H1 (cell line): ENCODE measurements around the gene RASGEF1C. TPM values are rescaled to one million over a fixed set of nuclear protein-coding genes. Genes with fewer than 3 reads are reported as not detected.

Source experiments
- CTCF ChIA-PET: fragments of 300-600 bp; sonication (Branson Sonifier 250); formaldehyde crosslinking; loops from one replicate; lab custom pipeline; 2021; ENCODE audit not compliant: partially characterized antibody; lab: Charles Lee
- POLR2A ChIA-PET: fragments of 300-600 bp; sonication (Branson Sonifier 250); formaldehyde crosslinking; loops from one replicate; lab custom pipeline; 2021; ENCODE audit warnings: inconsistent platforms; ENCODE audit not compliant: partially characterized antibody; lab: Charles Lee
- DNase-seq, 2 experiments: peaks; one replicate each; pipeline versions ENCODE4 v3.0.0 to v3.0.0-alpha.2; 2010 to 2022; ENCODE audit warnings: low spot score in 2 of 2, low read depth in 1 of 2, mixed read lengths in 1 of 2
- FAIRE-seq: peaks from 2 replicates; lab custom pipeline; 2011; peaks lifted over from hg19 to GRCh38; lab: Jason Lieb, UNC
- H2AFZ ChIP-seq: 2 replicates; pipeline ENCODE4 v1.8.1; 2012; ENCODE audit warnings: low read length, inconsistent platforms
- H2AK5ac ChIP-seq: 2 replicates; pipeline ENCODE4 v1.6.1; 2013; ENCODE audit warnings: low read depth, low read length
- H2BK120ac ChIP-seq: replicated peaks from 2 replicates; pipeline ENCODE3; 2013; ENCODE audit warnings: low read depth, low read length, inconsistent platforms
- H2BK12ac ChIP-seq: 2 replicates; pipeline ENCODE4 v1.6.1; 2013; ENCODE audit warnings: low read depth, low read length
- H2BK15ac ChIP-seq: 2 replicates; pipeline ENCODE4 v1.6.1; 2013; ENCODE audit warnings: low read length
- H2BK20ac ChIP-seq: 2 replicates; pipeline ENCODE4 v1.6.1; 2013; ENCODE audit warnings: low read length
- H2BK5ac ChIP-seq: 2 replicates; pipeline ENCODE4 v1.6.1; 2013; ENCODE audit warnings: low read depth, low read length
- H3K14ac ChIP-seq: 2 replicates; pipeline ENCODE4 v1.6.1; 2013; ENCODE audit warnings: inconsistent platforms; ENCODE audit not compliant: insufficient read length
- H3K18ac ChIP-seq: 2 replicates; pipeline ENCODE4 v1.6.1; 2013; ENCODE audit warnings: low read length; ENCODE audit errors: extremely low read depth
- H3K23ac ChIP-seq: 2 replicates; pipeline ENCODE4 v1.6.1; 2013; ENCODE audit warnings: inconsistent platforms; ENCODE audit not compliant: insufficient read length
- H3K23me2 ChIP-seq: 2 replicates; pipeline ENCODE4 v1.6.1; 2013; ENCODE audit warnings: low read depth, low read length
- H3K27ac ChIP-seq: 2 replicates; pipeline ENCODE4 v1.6.1; 2011; ENCODE audit warnings: low read depth, low read length, inconsistent platforms
- H3K27me3 ChIP-seq, 4 experiments: replicated peaks in 1 of 4; 1 replicate in 1 of 4; 2 replicates in 3 of 4; pipeline versions ENCODE4 v1.6.1 to v1.8.1; 2011 to 2013; ENCODE audit warnings: low read length in 3 of 4, mild to moderate bottlenecking in 3 of 4, inconsistent platforms in 2 of 4, mixed read lengths in 2 of 4, moderate library complexity in 1 of 4; ENCODE audit not compliant: control insufficient read depth in 3 of 4, insufficient read depth in 3 of 4; ENCODE audit errors: extremely low read depth in 1 of 4
- H3K36me3 ChIP-seq, 4 experiments: 2 replicates each; pipeline versions ENCODE4 v1.6.1 to v1.8.1; 2011 to 2013; ENCODE audit warnings: mild to moderate bottlenecking in 4 of 4, low read length in 3 of 4, moderate library complexity in 2 of 4, control low read depth in 1 of 4, inconsistent platforms in 1 of 4; ENCODE audit not compliant: insufficient read depth in 4 of 4, control insufficient read depth in 2 of 4
- H3K4ac ChIP-seq: replicated peaks from 2 replicates; pipeline ENCODE3; 2013; ENCODE audit warnings: low read length, low read depth, mixed read lengths, inconsistent platforms; ENCODE audit not compliant: insufficient read length
- H3K4me1 ChIP-seq, 4 experiments: replicated peaks in 1 of 4; 1 replicate in 1 of 4; 2 replicates in 3 of 4; pipeline versions ENCODE4 v1.6.1 to v1.8.1; 2011 to 2013; ENCODE audit warnings: low read length in 3 of 4, inconsistent platforms in 2 of 4, mixed read lengths in 1 of 4; ENCODE audit not compliant: insufficient read depth in 4 of 4, control insufficient read depth in 3 of 4
- H3K4me2 ChIP-seq, 2 experiments: 2 replicates each; pipeline versions ENCODE4 v1.6.1 to v1.8.1; 2011 to 2013; ENCODE audit warnings: low read depth in 2 of 2, low read length in 2 of 2, control low read depth in 1 of 2, inconsistent platforms in 1 of 2, mild to moderate bottlenecking in 1 of 2; ENCODE audit not compliant: insufficient read depth in 1 of 2
- H3K4me3 ChIP-seq, 4 experiments: fragments of 200-600, 300-600 bp in 1 of 4; sonication (generic), shearing (Covaris generic), sonication (Bioruptor Twin) in 1 of 4; 2 replicates each; pipeline versions ENCODE4 v1.5.1 to v1.8.1; 2011 to 2016; ENCODE audit warnings: low read length in 4 of 4, low read depth in 3 of 4, control low read depth in 2 of 4, inconsistent platforms in 2 of 4, mild to moderate bottlenecking in 2 of 4, mixed read lengths in 1 of 4, moderate library complexity in 1 of 4; ENCODE audit not compliant: insufficient read depth in 2 of 4; ENCODE audit errors: extremely low read depth in 1 of 4
- H3K56ac ChIP-seq: replicated peaks from 2 replicates; pipeline ENCODE3; 2013; ENCODE audit warnings: low read depth, mild to moderate bottlenecking, mixed read lengths, low read length, inconsistent platforms; ENCODE audit not compliant: insufficient read length
- H3K79me1 ChIP-seq: 2 replicates; pipeline ENCODE4 v1.6.1; 2013; ENCODE audit warnings: low read depth, low read length, control low read depth
- H3K79me2 ChIP-seq, 2 experiments: 2 replicates each; pipeline versions ENCODE4 v1.6.1 to v1.8.1; 2012 to 2013; ENCODE audit warnings: low read length in 2 of 2, mild to moderate bottlenecking in 2 of 2, inconsistent platforms in 1 of 2; ENCODE audit not compliant: insufficient read depth in 2 of 2, control insufficient read depth in 1 of 2
- H3K9ac ChIP-seq, 4 experiments: replicated peaks in 1 of 4; 1 replicate in 1 of 4; 2 replicates in 3 of 4; pipeline versions ENCODE4 v1.6.1 to v1.8.1; 2011 to 2013; ENCODE audit warnings: low read depth in 3 of 4, low read length in 3 of 4, control low read depth in 2 of 4, mild to moderate bottlenecking in 2 of 4, moderate library complexity in 2 of 4, inconsistent platforms in 1 of 4; ENCODE audit errors: extremely low read depth in 1 of 4
- H3K9me3 ChIP-seq, 2 experiments: 2 replicates each; pipeline versions ENCODE4 v1.6.1 to v1.8.1; 2012 to 2013; ENCODE audit warnings: mild to moderate bottlenecking in 2 of 2, moderate library complexity in 2 of 2, control low read depth in 1 of 2, inconsistent platforms in 1 of 2, low read depth in 1 of 2, low read length in 1 of 2, mixed read lengths in 1 of 2; ENCODE audit not compliant: insufficient read depth in 2 of 2
- H4K20me1 ChIP-seq, 2 experiments: replicated peaks in 1 of 2; 2 replicates each; pipeline versions ENCODE3 to v1.8.1; 2011 to 2013; ENCODE audit warnings: inconsistent platforms in 2 of 2, low read length in 2 of 2, mild to moderate bottlenecking in 1 of 2; ENCODE audit not compliant: insufficient read depth in 2 of 2, control insufficient read depth in 1 of 2
- H4K5ac ChIP-seq: 2 replicates; pipeline ENCODE4 v1.6.1; 2013; ENCODE audit warnings: low read length, low read depth, mixed read lengths, inconsistent platforms; ENCODE audit not compliant: insufficient read length
- H4K8ac ChIP-seq: 2 replicates; pipeline ENCODE4 v1.8.0; 2013; ENCODE audit warnings: mild to moderate bottlenecking, moderate library complexity, low read length, inconsistent platforms; ENCODE audit not compliant: insufficient read depth; ENCODE audit errors: extremely low read depth
- H4K91ac ChIP-seq: replicated peaks from 2 replicates; pipeline ENCODE3; 2013; ENCODE audit warnings: low read length, mixed read lengths, inconsistent platforms; ENCODE audit not compliant: insufficient read length
- CTBP2 ChIP-seq: IDR thresholded peaks from 2 replicates; pipeline ENCODE4 v1.7.0; 2011; ENCODE audit warnings: borderline replicate concordance, mild to moderate bottlenecking, moderate library complexity, mixed read lengths, low read length; ENCODE audit not compliant: insufficient read depth, insufficient read length
- GTF2F1 ChIP-seq: IDR thresholded peaks from 2 replicates; pipeline ENCODE4 v1.6.1; 2012; ENCODE audit warnings: low read depth, low read length, improper control_type of control experiment, borderline replicate concordance
- KDM1A ChIP-seq: fragments of 200-600, 300-600 bp; sonication (generic); IDR thresholded peaks from 2 replicates; pipeline ENCODE4 v1.7.1; 2016; ENCODE audit warnings: mild to moderate bottlenecking, low read length, borderline replicate concordance
- KDM4A ChIP-seq: IDR thresholded peaks from one replicate; pipeline ENCODE4 v1.7.1; 2012; ENCODE audit warnings: low read depth, mild to moderate bottlenecking, moderate library complexity, low read length, inconsistent platforms; ENCODE audit not compliant: severe bottlenecking
- MAFK ChIP-seq: IDR thresholded peaks from 2 replicates; pipeline ENCODE4 v1.6.1; 2012; ENCODE audit warnings: low read depth, mild to moderate bottlenecking, improper control_type of control experiment, low read length
- POLR2AphosphoS5 ChIP-seq: IDR thresholded peaks from 2 replicates; pipeline ENCODE4 v1.6.1; 2011; ENCODE audit warnings: low read depth, low read length
- POU5F1 ChIP-seq: IDR thresholded peaks from 2 replicates; pipeline ENCODE4 v1.6.1; 2011; ENCODE audit warnings: low read depth, mild to moderate bottlenecking, low read length, moderate library complexity
- SRF ChIP-seq: IDR thresholded peaks from 2 replicates; pipeline ENCODE4 v1.6.1; 2011; ENCODE audit warnings: mild to moderate bottlenecking, low read depth, low read length, moderate library complexity
- TAF1 ChIP-seq: IDR thresholded peaks from 2 replicates; pipeline ENCODE4 v1.6.1; 2011; ENCODE audit warnings: mild to moderate bottlenecking, low read depth, low read length
- TBP ChIP-seq: IDR thresholded peaks from 2 replicates; pipeline ENCODE4 v1.6.1; 2011; ENCODE audit warnings: low read depth, low read length, improper control_type of control experiment
- TCF12 ChIP-seq: IDR thresholded peaks from 2 replicates; pipeline ENCODE4 v1.6.1; 2011; ENCODE audit warnings: low read depth, mild to moderate bottlenecking, low read length
- WGBS, 2 experiments: shearing (Covaris generic) in 1 of 2; methylation state at CpG; one replicate each; pipeline versions ENCODE4 v1.1.6 to v1.1.7; 2013 to 2015; ENCODE audit warnings: low lambda C conversion rate in 2 of 2, mixed read lengths in 2 of 2, inconsistent platforms in 1 of 2, low coverage in 1 of 2, missing lambda C conversion rate in 1 of 2; ENCODE audit not compliant: insufficient replicate concordance in 2 of 2, insufficient coverage in 1 of 2, insufficient read length in 1 of 2; ENCODE audit errors: extremely low coverage in 1 of 2, missing lambda C conversion rate in 1 of 2; 5-methylcytosine and 5-hydroxymethylcytosine counted together
- polyA plus RNA-seq, 7 experiments: library from polyadenylated mRNA; depleted of rRNA in 3 of 7; stranded (reverse) in 5 of 7; unstranded in 2 of 7; fragments of >200 nt in 5 of 7; fragments of 200-250 nt in 2 of 7; gene quantifications; 1 replicate in 5 of 7; 2 replicates in 1 of 7; 4 replicates in 1 of 7; pipeline versions ENCODE4 v1.2.1 to v1.2.3, GENCODE V29; 2011 to 2013; ENCODE audit warnings: missing spikeins in 2 of 7, mixed read lengths in 2 of 7
- total RNA-seq: library from RNA; stranded (reverse); fragmentation: NEBNext Ultra II Directional; extraction: Animal tissue kit (Norgen Biotek cat#: 25700); gene quantifications from 2 replicates; pipeline ENCODE4 v1.2.1, GENCODE V29; 2021
- TF ChIP-seq, protein P1 (sequence below): IDR thresholded peaks from 2 replicates; pipeline ENCODE4 v1.6.1; 2011; ENCODE audit warnings: low read depth, mild to moderate bottlenecking, low read length; ENCODE audit not compliant: insufficient read depth

RASGEF1C gene
- total and polyA plus RNA-seq, 2 of the 8 experiments (the other 6 are each of a cell fraction or from before 2014, with no cell fraction given), result 0.26 to 0.61 TPM

DNA sequence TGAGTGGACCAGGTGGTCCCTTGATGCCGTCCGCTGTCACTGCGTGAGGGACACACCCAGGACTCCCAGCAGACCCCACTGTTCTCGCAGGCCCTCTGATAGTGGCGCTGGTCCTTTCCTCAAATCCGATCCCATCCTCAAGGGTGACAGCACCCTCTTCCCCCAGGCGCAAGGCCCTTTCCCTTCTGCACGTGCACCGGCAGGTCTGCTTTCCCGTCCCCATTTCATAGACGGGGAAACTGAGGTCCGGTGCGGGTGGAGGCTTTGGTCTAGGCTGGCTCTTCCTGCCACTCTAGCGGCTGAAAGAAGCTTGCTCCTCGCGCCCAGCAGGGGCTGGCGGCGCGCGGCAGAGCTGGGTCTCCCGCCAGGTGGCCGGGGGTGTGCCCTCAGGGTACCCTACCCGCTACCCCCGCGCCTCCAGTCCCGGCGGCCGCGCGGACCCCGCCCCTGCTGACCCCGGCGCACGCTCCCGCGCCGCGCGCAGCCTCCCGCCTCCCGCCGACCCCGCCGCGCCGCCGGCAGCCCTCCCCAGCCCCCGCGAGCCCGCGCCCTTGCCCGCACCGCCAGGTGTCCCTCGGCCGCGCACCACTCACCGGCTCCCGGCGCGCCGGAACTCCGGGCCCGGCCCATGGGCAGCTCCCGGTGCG, 453 bp downstream of the RASGEF1C start:
- Histone ChIP-seq H3K4me2 (peak overlapping the region; percentile 47 to 71), H3K4me1 (peaks cover 0 to 8% (median 4%) of the 10 kb centered on the region in 4 experiments; a peak in 4 of 7 replicates), H3K79me2 (no peaks in the 10 kb centered on the region), H3K4ac (no peak overlapping the region), H3K23ac (no peak overlapping the region), H4K5ac (no peak overlapping the region), H3K23me2 (peaks cover 6% of the 10 kb centered on the region; the same call in 1 of the 2 replicates), H2AK5ac (no peak overlapping the region), H3K27me3 (peaks cover 8 to 31% (median 21%) of the 10 kb centered on the region in 4 experiments; a peak in 6 of 7 replicates), H2BK5ac (no peak overlapping the region), H3K18ac (no peak overlapping the region; the same call in 1 of the 2 replicates), H2BK20ac (no peak overlapping the region), H3K9ac (no peak overlapping the region), H3K14ac (no peak overlapping the region), H3K27ac (no peak overlapping the region), H3K56ac (no peak overlapping the region), H3K36me3 (no peaks in the 10 kb centered on the region), H2BK120ac (no peak overlapping the region), H4K8ac (no peak overlapping the region), H2BK12ac (0 out of 2 replicates have a peak overlapping the region, but pooled peaks have one; percentile 33), H3K9me3 (no peaks in the 10 kb centered on the region), H4K20me1 (peaks cover 0 to 9% of the 10 kb centered on the region in 2 experiments), H3K79me1 (no peaks in the 10 kb centered on the region), H2AFZ (peak overlapping the region; percentile 44; the same call in 1 of the 2 replicates), H2BK15ac (no peak overlapping the region), H4K91ac (no peak overlapping the region), H3K4me3 (peak overlapping the region in 3 of 4 experiments; percentile 30 to 57 (median 36); a peak in 6 of 8 replicates)
- no peak for FAIRE-seq
- CTCF ChIA-PET, result interaction anchor here (0.8 to 6.5 kb wide), 13 partner anchors 11 to 263 kb away, joined by 3 to 61 read pairs (median 3); no protein-coding TSS in a partner anchor
- DNase-seq, result peak in 1 of 2 experiments; percentile 67
- POLR2A ChIA-PET, result no interaction called here
- 25% methylated on average over 16 of the region's 65 CpGs; no CpG with 5 or more reads in 1 of the 2 experiments for whole genome bisulfite sequencing, 2 experiments
- TF ChIP-seq SRF (no peak), POLR2AphosphoS5 (no peak), TCF12 (no peak), POU5F1 (no peak), MAFK (no peak), KDM1A (peak; percentile 94), TBP (no peak), CTBP2 (no peak), KDM4A (peak; percentile 81), TAF1 (no peak), GTF2F1 (no peak)
- TF ChIP-seq, protein P1, sequence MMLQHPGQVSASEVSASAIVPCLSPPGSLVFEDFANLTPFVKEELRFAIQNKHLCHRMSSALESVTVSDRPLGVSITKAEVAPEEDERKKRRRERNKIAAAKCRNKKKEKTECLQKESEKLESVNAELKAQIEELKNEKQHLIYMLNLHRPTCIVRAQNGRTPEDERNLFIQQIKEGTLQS, result no peak
